GM06990 (cell line): ENCODE measurements around the gene GNAS.

ENCODE experiments used
- DNase-seq: peaks from one replicate; pipeline ENCODE4 v3.0.0-alpha.2; 2011; ENCODE audit not compliant: insufficient read length; ENCODE audit errors: extremely low read depth
- H3K27me3 ChIP-seq: replicated peaks from 2 replicates; pipeline ENCODE4 v1.6.0; 2011; ENCODE audit warnings: low read length; ENCODE audit not compliant: control insufficient read depth, insufficient read depth
- H3K36me3 ChIP-seq: 2 replicates; pipeline ENCODE4 v1.5.1; 2011; ENCODE audit warnings: low read length; ENCODE audit not compliant: control insufficient read depth, insufficient read depth
- H3K4me3 ChIP-seq: replicated peaks from 2 replicates; pipeline ENCODE4 v1.5.1; 2011; ENCODE audit warnings: low read depth, mild to moderate bottlenecking, control low read depth, low read length
- CTCF ChIP-seq: IDR thresholded peaks from 2 replicates; pipeline ENCODE4 v1.5.1; 2011; ENCODE audit warnings: low read length, control low read depth, mild to moderate bottlenecking, inconsistent platforms; ENCODE audit not compliant: insufficient read depth, poor library complexity, severe bottlenecking

Gene GNAS

GRCh38 chr20:58921564-58921963 lies 69.0 kb downstream of the GNAS start:
- Histone ChIP-seq H3K36me3 (no peaks in the 10 kb centered on the region), H3K4me3 (no peak overlapping the region), H3K27me3 (no peaks in the 10 kb centered on the region)
- no peak for DNase-seq
- TF ChIP-seq CTCF, result no peak

GRCh38 chr20:58922036-58922435 lies 69.5 kb downstream of the GNAS start:
- Histone ChIP-seq H3K4me3 (no peak overlapping the region), H3K36me3 (no peaks in the 10 kb centered on the region), H3K27me3 (no peaks in the 10 kb centered on the region)
- DNase-seq, result no peak
- no peak for TF ChIP-seq CTCF

GRCh38 chr20:58923117-58923712 lies 70.7 kb downstream of the GNAS start:
- no peaks in the 10 kb centered on the region for H3K36me3 ChIP-seq
- H3K27me3 ChIP-seq, result no peaks in the 10 kb centered on the region
- TF ChIP-seq CTCF, result no peak

GRCh38 chr20:58926802-58927489 lies 74.4 kb downstream of the GNAS start:
- H3K4me3 ChIP-seq, result no peak overlapping the region
- H3K27me3 ChIP-seq, result no peaks in the 10 kb centered on the region
- TF ChIP-seq CTCF, result no peak
- no peaks in the 10 kb centered on the region for H3K36me3 ChIP-seq
- no peak for DNase-seq

More at GRCh38 chr20:58923117-58923712, 70.7 kb downstream of the GNAS start:
- no peak for DNase-seq
- no peak overlapping the region for H3K4me3 ChIP-seq

GRCh38 chr20:58927490-58928061 lies 75.1 kb downstream of the GNAS start:
- Histone ChIP-seq H3K27me3 (no peaks in the 10 kb centered on the region), H3K36me3 (no peaks in the 10 kb centered on the region), H3K4me3 (no peak overlapping the region)
- DNase-seq, result no peak
- TF ChIP-seq CTCF, result no peak
